HG03025 (cell line): ENCODE data around the gene CCDC183.

Experiments used
- ATAC-seq: cut with Tn5 transposase; IDR thresholded peaks from one replicate; pipeline ENCODE4 v1.9.1; 2021; ENCODE audit warnings: mild to moderate bottlenecking, moderate library complexity; ENCODE audit not compliant: unreplicated experiment, low FRiP score

CCDC183 gene

DNA sequence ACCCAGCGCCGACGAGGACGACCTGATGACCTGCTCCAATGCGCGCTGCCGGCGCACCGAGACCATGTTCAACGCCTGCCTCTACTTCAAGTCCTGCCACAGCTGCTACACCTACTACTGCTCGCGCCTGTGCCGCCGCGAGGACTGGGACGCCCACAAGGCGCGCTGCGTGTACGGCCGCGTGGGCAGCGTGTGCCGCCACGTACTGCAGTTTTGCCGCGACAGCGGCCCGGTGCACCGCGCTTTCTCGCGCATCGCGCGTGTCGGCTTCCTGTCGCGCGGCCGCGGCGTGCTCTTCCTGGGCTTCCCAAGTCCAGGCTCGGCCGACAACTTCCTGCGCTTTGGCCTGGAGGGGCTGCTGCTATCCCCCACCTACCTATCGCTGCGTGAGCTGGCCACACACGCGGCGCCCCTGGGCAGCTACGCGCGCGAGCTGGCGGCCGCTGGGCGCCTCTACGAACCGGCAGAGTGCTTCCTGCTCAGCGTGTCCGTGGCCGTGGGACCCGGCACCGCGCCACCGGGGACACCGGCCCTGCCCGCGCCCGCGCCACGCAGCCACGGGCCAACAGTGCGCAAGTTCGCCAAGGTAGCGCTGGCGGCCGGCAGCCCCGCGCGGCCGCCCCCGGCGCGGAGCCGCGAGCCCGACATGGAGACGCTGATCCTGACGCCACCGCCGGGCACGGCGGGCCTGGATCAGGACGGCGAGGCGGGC lies 50.4 kb downstream of the CCDC183 start:
- no peak for ATAC-seq

DNA sequence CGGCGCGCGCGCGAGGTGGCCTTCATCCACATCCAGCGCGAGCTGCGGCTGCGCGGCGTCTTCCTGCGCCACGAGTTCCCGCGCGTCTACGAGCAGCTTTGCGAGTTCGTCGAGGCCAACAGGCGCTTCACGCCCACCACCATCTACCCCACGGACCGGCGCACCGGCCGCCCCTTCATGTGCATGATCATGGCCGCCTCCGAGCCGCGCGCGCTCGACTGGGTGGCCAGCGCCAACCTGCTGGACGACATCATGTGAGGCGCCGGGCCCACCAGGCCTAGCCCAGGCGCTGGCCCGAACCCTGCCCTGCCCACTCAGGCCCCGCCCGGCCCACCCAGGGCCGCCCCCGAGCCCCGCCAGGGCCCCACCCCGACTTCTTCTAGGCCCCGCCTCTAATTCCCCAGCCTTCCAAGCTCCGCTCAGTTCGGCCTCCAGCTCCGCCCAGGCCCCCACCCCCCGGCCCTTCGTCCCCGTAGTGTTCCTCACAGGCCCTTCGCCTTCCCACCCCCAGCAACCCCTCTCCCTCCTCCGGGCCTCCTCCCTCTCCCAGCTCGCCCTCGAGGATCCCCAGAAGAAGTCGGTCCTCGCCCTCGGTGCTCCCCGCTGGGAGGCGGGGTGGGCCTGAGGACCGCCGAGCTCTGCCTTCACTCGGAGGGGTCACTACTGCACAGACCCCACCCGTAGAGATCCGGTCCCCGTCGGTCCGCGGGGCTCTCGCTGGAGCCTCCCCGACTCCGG lies 51.1 kb downstream of the CCDC183 start:
- ATAC-seq: no peak

DNA sequence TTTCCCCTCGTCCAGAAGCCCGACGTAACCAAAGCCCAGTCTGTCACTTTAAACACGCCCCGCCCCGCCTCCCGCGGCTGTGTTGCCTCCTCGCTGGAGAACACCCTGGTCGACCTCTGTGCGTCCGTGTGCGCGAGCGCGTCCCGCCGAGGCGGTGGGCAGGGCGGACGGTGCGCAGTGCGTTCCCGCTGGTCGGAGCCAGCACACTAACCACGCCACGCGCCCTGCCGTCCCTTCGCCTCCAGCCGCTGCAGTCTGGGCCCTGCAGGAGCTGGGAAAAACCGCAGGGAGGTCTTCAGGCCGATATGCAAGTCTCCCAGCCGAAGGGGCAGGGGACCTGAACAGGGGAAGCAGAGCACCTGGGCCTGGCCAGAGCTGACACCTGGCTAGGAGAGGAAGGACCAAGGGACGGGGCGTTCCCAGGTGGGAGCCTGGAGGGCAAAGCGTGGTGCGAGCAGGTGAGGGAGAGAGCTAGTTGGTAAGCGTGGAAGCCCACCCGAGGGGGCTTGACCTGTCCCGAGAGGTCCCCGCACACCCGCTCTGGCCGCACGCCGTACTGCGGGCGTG lies 51.8 kb downstream of the CCDC183 start:
- ATAC-seq: no peak

DNA sequence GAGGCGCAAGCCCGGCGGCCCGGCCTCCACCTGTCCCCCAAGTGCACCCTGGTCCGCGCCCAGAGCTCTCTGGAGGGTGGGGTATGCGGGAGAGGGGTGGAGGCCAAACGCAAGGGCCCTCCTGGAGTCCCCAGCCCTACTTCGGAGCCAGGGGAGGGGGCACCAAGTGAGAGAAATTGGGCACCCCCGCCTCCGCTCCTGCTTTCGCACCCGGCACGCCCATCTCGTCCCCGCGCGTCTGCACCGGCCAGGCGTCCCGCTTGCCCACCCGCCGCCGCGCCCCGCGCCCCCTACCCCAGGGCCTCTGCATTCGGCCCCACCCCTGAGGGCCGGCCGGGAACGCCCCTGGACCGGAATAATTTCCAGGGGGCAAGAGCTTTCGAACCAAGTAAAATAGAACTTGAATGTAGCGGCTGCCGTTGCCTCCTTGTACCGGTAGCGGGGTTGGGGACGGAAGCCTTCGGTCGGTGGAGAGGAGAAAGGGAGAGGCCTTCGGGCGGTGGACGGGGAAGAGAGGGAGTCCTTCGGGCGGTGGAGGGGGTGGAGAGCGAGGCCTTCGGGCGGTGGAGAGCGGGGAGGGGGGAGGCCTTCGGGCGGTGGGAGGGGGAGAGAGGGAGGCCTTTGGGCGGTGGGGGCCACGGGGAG lies 52.4 kb downstream of the CCDC183 start:
- no peak for ATAC-seq

DNA sequence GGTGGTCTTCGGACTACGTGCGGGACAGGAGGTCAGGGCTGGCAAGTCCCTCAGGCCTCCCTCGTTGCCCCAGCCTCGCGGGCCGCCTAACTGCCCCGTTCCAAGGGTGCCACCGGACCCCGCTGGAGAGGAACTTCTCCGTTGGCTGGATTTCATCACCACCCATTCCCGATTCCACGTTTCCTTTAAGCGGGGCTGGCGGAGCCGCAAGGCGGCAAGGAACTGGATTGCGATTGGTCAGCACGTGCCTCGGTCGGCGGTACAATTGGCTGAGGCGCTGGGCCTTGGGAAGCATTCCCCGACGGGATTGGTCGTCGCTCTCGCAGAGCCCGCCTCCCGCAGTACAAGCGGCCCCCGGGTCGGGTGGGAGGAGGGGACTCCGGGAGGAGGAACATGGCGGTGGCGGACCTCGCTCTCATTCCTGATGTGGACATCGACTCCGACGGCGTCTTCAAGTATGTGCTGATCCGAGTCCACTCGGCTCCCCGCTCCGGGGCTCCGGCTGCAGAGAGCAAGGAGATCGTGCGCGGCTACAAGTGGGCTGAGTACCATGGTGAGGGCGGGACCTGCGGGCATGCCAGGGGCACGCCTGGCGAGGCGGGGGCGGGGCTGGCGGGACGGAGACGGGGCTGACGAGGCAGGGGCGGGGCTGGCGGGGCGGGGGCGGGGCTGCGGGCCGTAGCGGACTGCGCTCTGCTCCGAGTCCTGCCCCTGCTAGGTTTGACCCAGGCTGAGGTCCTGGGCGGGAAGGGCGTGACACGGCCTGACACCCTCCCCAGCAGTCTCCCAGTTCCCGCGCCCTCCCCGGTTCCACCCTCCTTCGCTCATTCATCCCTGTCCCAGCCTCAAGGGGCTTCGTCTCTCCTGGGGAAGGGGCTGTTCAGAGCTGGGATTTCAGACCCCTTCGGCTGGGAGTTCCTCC lies 53.2 kb downstream of the CCDC183 start, which contains the start of gene PHPT1:
TSS of gene PHPT1 (plus strand) at position 372 of the 922 bp plus-strand sequence. CDS start at position 394, 22 bp downstream.
- peak; percentile 61 for ATAC-seq

DNA sequence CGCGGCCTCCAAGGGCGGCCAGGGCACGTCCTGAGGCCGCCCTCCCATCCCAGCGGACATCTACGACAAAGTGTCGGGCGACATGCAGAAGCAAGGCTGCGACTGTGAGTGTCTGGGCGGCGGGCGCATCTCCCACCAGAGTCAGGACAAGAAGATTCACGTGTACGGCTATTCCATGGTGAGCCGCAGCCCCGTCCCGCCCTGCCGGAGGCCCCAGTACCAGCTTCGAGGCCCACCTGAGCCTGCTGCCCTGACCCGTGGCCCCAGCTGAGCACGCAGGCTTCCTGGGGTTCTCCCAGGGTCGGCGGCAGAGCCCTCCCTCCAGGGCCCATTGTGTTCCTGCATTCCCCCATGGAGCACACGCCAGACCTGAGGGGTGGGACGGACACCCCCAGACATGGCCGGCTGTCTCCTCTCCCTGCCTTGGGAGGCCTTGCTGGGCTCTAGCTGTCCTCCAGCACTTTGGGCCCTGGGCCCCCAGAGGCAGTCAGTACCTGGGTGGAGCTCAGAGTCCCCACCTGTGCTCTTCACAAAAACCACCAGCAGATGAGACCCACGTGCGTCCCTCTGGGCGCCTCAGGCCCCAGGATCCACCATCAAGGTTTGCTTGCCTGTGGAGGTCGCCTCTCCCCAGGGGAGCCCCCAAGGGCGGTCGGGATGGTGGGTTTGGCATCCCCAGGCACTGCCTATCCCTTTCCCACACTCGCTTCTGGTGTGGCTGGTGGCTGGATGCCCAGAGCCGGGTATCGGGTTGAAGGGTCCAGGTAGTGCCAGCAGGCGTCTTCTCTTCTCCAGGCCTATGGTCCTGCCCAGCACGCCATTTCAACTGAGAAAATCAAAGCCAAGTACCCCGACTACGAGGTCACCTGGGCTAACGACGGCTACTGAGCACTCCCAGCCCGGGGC lies 54.1 kb downstream of the CCDC183 start:
- no peak for ATAC-seq

DNA sequence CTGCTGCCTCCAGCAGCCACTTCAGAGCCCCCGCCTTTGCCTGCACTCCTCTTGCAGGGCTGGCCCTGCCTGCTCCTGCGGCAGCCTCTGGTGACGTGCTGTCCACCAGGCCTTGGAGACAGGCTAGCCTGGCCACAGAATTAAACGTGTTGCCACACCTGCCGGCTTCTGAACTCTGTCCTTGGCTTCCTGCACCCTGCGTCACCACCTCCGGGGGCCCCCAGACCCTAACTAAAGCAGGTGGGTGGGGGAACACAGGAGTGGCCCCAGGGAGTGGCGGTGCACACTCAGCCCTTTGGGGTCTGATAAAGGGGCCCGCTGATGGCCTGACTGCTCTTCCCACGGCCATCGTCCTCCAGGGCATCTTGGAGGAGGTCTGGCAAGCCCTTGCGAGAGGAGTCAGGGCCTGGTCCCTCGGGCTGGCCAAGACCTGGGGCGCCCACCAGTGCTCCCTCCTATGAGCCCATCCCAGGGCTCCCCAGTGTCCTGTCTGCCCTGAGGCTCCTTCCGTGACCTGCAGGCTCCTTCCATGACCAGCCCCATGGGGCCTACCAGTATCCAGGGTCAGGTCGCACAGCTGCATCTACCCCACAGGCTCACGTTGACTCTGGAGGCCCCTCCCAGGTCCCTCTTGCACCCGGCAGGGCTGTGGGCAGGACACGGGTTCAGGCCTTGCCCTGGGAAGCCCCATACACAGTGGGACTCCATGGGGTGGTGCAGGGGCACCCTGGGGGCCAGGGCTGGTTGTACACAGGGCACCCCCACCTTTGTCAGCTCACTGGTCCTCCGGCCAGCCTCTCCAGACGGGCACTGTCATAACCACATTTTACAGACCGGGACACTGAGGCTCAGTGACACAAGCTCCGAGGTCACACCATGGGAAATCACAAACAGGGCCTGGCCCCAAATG lies 55.0 kb downstream of the CCDC183 start:
- no peak for ATAC-seq

DNA sequence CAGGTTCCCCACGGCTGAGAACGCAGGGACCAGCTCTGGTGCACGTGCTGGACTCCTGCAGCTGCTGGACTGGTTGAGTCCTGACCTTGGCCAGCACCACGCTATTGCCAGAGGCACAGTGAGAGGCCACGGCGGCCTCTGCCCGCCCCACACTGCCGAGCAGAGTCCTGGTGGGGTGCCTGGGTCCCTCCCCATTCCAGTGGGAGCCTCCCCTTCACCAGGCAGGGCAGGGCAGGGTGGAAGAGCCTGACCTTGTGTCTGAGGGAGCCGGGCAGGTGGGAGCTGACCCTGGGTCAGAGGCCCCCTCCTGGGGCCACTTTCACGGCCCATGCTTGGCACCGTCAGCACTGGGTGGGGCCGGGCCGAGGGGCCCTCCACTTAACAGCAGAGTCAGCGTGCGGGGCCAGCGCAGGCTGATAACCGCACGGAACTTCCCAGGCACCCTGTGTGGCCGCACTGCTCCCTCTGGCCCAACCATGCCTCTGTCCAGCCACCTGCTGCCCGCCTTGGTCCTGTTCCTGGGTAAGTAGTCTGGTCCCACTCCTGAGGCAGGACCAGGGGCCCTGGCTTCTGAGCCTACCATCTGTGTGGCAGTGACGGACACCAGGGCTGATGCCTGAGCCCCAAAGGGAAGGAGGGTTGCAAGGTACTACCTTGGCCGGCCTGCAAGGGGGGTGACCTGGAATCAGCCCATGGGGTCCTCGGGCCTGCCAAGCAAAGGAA lies 56.0 kb downstream of the CCDC183 start, which contains the start of gene MAMDC4:
TSS of gene MAMDC4 (plus strand) at position 406 of the 723 bp plus-strand sequence. CDS start at position 477, 71 bp downstream.
- no peak for ATAC-seq

DNA sequence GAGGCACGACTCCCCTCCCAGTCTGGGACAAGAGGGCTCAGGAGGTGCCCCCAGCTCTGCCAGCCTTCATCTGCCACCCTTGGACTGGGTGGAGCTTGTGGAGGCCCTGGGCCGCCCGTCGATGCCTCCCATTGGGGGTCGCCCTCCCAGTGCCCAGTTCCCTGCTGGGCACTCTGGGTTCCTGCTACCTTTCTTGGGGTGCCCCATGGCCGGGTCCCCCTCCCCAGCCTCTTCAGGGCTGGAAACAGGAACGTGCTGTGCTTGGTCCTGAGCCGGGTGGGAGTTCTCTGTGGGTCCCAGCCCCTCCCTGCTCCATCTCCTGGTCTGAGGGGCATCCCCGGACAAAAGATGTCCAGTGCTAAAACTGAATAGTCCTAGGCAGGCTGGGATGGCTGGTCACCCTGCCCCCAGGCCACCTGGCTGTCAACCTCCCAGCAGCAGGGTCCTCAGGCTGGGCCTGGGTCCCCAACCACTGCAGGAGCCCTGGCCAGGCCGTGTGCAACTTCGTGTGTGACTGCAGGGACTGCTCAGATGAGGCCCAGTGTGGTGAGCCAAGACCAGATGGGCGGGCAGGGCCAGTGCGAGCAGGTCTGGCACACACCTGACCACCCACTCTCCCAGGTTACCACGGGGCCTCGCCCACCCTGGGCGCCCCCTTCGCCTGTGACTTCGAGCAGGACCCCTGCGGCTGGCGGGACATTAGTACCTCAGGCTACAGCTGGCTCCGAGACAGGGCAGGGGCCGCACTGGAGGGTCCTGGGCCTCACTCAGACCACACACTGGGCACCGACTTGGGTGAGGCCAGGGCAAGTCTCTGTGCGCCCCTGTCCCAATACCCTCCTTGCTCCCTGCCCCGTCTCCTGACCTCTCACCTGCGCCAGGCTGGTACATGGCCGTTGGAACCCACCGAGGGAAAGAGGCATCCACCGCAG lies 56.8 kb downstream of the CCDC183 start:
- no peak for ATAC-seq

DNA sequence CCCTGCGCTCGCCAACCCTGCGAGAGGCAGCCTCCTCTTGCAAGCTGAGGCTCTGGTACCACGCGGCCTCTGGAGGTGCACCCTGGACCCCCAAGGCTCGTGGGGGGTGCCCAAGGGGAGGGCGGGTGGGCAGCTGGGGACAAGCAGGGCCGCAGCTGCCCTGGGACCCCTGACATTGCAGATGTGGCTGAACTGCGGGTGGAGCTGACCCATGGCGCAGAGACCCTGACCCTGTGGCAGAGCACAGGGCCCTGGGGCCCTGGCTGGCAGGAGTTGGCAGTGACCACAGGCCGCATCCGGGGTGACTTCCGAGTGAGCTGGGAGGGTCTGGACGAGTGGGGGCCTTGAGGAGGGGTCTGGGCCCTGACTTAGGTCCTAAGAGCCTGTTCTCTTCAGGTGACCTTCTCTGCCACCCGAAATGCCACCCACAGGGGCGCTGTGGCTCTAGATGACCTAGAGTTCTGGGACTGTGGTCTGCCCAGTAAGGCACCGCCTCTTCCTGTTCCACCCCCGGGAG lies 57.5 kb downstream of the CCDC183 start:
- no peak for ATAC-seq

DNA sequence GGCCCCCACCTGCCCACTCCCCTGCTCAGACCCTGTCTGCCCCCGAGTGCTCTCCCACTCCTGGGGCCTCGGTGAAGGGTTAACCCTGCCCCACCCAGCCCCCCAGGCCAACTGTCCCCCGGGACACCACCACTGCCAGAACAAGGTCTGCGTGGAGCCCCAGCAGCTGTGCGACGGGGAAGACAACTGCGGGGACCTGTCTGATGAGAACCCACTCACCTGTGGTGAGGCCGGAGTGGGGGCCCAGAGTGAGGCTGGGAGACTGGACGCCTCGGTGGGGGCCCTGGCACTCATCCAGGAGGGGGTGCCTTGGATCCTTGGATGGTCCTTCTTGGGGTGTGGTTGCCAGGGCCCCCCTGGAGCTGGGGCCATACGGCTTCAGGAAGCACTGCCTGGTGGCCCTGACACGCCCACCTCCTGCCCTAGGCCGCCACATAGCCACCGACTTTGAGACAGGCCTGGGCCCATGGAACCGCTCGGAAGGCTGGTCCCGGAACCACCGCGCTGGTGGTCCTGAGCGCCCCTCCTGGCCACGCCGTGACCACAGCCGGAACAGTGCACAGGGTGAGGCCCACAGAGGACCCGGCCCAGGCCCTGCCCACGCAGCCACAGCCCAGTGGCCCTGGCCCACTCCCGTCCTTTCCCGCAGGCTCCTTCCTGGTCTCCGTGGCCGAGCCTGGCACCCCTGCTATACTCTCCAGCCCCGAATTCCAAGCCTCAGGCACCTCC lies 58.1 kb downstream of the CCDC183 start:
- ATAC-seq: no peak

DNA sequence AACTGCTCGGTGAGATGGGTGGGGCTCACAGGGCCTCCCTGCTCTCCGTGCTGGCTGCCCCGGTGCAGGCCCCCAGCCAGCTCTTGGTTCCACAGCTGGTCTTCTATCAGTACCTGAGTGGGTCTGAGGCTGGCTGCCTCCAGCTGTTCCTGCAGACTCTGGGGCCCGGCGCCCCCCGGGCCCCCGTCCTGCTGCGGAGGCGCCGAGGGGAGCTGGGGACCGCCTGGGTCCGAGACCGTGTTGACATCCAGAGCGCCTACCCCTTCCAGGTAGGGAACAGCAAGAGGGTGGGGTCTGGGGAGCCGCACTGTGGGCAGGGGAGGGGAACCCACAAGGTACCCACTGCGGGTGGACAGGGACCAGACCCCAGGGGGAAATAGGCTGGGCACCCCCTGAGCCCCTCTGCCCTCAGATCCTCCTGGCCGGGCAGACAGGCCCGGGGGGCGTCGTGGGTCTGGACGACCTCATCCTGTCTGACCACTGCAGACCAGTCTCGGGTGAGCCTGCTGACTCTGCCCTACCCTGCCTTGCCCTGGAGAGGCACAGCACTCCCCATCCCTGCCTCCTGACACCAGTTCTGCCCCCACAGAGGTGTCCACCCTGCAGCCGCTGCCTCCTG lies 58.8 kb downstream of the CCDC183 start:
- no peak for ATAC-seq

DNA sequence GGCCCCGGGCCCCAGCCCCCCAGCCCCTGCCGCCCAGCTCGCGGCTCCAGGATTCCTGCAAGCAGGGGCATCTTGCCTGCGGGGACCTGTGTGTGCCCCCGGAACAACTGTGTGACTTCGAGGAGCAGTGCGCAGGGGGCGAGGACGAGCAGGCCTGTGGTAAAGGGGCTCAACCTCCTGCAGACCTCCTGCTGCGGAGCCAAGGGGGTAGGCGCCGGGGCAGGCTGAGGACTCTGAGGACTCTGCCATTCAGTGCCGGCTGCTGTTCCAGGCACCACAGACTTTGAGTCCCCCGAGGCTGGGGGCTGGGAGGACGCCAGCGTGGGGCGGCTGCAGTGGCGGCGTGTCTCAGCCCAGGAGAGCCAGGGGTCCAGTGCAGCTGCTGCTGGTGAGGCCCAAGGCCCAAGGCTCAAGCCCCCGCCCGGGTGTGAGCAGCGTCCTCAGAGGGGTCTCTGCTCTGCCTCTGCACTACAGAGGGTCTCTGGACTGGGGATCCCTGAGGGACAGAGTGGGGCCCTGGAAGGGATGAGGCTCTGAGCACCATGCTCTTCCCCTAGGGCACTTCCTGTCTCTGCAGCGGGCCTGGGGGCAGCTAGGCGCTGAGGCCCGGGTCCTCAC lies 59.4 kb downstream of the CCDC183 start:
- ATAC-seq: no peak

DNA sequence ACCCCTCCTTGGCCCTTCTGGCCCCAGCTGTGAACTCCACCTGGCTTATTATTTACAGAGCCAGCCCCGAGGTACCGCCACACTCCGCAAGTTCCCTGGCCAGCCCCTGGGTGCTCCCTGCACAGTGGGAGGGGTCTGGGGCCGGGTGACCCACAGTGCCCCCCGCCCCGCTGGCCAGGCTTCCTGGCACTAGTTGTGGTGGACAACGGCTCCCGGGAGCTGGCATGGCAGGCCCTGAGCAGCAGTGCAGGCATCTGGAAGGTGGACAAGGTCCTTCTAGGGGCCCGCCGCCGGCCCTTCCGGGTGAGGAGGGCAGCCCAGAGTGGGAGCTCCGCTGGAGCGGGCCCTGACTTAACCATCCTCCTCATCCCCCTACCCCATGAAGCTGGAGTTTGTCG lies 59.9 kb downstream of the CCDC183 start:
- no peak for ATAC-seq
